GM23338 (cell line): ENCODE results near the gene ADGRG1. TPM values are rescaled to one million over a fixed set of nuclear protein-coding genes. Genes with fewer than 3 reads are reported as not detected.

Experiments used
- ATAC-seq: fragments of 200-7000 bp; cut with Tn5 transposase; 3 replicates; pipeline ENCODE4 v1.9.1; 2020
- DNase-seq: peaks from one replicate; pipeline ENCODE4 v3.0.0-alpha.2; 2015; ENCODE audit warnings: low spot score
- H2AFZ ChIP-seq: fragments of 200-600 bp; sonication (generic); 2 replicates; pipeline ENCODE4 v1.8.0; 2016; ENCODE audit warnings: antibody characterized with exemption, mild to moderate bottlenecking, moderate library complexity
- H3F3A ChIP-seq: fragments of 200-600 bp; sonication (generic); replicated peaks from 2 replicates; pipeline ENCODE4 v1.8.0; 2017; ENCODE audit warnings: antibody characterized with exemption, mixed run types, low read depth
- H3K27ac ChIP-seq: fragments of 200-600 bp; sonication (generic); 2 replicates; pipeline ENCODE4 v1.6.1; 2016; ENCODE audit warnings: low read depth
- H3K27me3 ChIP-seq: fragments of 200-600 bp; sonication (generic); 2 replicates; pipeline ENCODE4 v1.8.0; 2016; ENCODE audit warnings: mild to moderate bottlenecking, mixed run types, moderate library complexity; ENCODE audit not compliant: insufficient read depth
- H3K36me3 ChIP-seq: fragments of 200-600 bp; sonication (generic); 2 replicates; pipeline ENCODE4 v1.8.0; 2016; ENCODE audit warnings: mild to moderate bottlenecking; ENCODE audit not compliant: insufficient read depth
- H3K4me1 ChIP-seq: fragments of 200-600 bp; sonication (generic); 2 replicates; pipeline ENCODE4 v1.8.0; 2016; ENCODE audit warnings: mild to moderate bottlenecking, moderate library complexity; ENCODE audit not compliant: insufficient read depth
- H3K4me2 ChIP-seq: fragments of 200-600 bp; sonication (generic); 2 replicates; pipeline ENCODE4 v1.7.1; 2017; ENCODE audit warnings: mixed run types
- H3K4me3 ChIP-seq: fragments of 200-600 bp; sonication (generic); 2 replicates; pipeline ENCODE4 v1.6.1; 2016; ENCODE audit warnings: mixed run types
- H3K79me2 ChIP-seq: fragments of 200-600 bp; sonication (generic); replicated peaks from 2 replicates; pipeline ENCODE4 v1.8.0; 2017; ENCODE audit warnings: mild to moderate bottlenecking; ENCODE audit not compliant: insufficient read depth
- H3K9me2 ChIP-seq: fragments of 200-600 bp; sonication (generic); 2 replicates; pipeline ENCODE4 v1.8.0; 2017; ENCODE audit not compliant: insufficient read depth
- H4K20me1 ChIP-seq: fragments of 200-600 bp; sonication (generic); replicated peaks from 2 replicates; pipeline ENCODE4 v1.8.0; 2017; ENCODE audit warnings: mild to moderate bottlenecking; ENCODE audit not compliant: insufficient read depth
- H3K27ac Mint-ChIP-seq: 2 replicates; pipeline ENCODE4 v1.8.0; 2020; ENCODE audit warnings: inconsistent platforms, mild to moderate bottlenecking, moderate library complexity, mixed read lengths
- H3K27me3 Mint-ChIP-seq: 3 replicates; pipeline ENCODE4 v1.8.0; 2022; ENCODE audit warnings: low read depth, mild to moderate bottlenecking, moderate library complexity, mixed read lengths, inconsistent platforms; ENCODE audit not compliant: insufficient read depth, poor library complexity
- H3K36me3 Mint-ChIP-seq: 3 replicates; pipeline ENCODE4 v1.8.0; 2021; ENCODE audit warnings: low read depth, mild to moderate bottlenecking, inconsistent platforms, moderate library complexity, mixed read lengths
- H3K4me1 Mint-ChIP-seq: 3 replicates; pipeline ENCODE4 v1.8.0; 2020; ENCODE audit warnings: mild to moderate bottlenecking, inconsistent platforms, mixed read lengths
- H3K4me3 Mint-ChIP-seq: 3 replicates; pipeline ENCODE4 v1.8.0; 2021; ENCODE audit warnings: moderate library complexity, mild to moderate bottlenecking, inconsistent platforms, mixed read lengths
- H3K9me3 Mint-ChIP-seq: 3 replicates; pipeline ENCODE4 v1.8.0; 2020; ENCODE audit warnings: moderate library complexity, mild to moderate bottlenecking, inconsistent platforms, mixed read lengths
- CTCF ChIP-seq, 2 experiments: fragments of 200-600 bp in 1 of 2; sonication (generic) in 1 of 2; conservative IDR thresholded peaks; 2 replicates each; pipeline versions ENCODE4 v1.5.1 to v1.6.1; 2016 to 2017; ENCODE audit warnings: antibody characterized with exemption in 2 of 2, low read depth in 2 of 2, mild to moderate bottlenecking in 2 of 2, moderate library complexity in 1 of 2
- ETS1 ChIP-seq: IDR thresholded peaks from 2 replicates; pipeline ENCODE4 v1.6.1; 2016; ENCODE audit warnings: antibody characterized with exemption
- POLR2AphosphoS5 ChIP-seq: IDR thresholded peaks from 2 replicates; pipeline ENCODE4 v1.6.1; 2016; ENCODE audit warnings: antibody characterized with exemption, low read depth
- polyA plus RNA-seq: library from polyadenylated mRNA; unstranded; fragments of >200 nt; fragmentation: Nextera tagmentation; extraction: Ambion mirVana; gene quantifications from 2 replicates; pipeline ENCODE4 v1.2.1, GENCODE V29; 2016
- total RNA-seq: library from RNA; depleted of rRNA; stranded (reverse); fragments of >200 nt; shearing (Covaris generic); gene quantifications from 2 replicates; pipeline ENCODE4 v1.2.3, GENCODE V29; 2014
- TF ChIP-seq, protein P1 (sequence below): fragments of 250-450 bp; sonication (Bioruptor Pico); IDR thresholded peaks from 2 replicates; pipeline ENCODE4 v1.5.0; 2020; ENCODE audit warnings: mild to moderate bottlenecking, moderate library complexity

The ADGRG1 gene
- total and polyA plus RNA-seq, 2 experiments from 2014 or later: 0.14 to 0.47 TPM

- Mint-ChIP-seq H3K27me3 (peaks cover 10% of the 10 kb centered on the region), H3K36me3 (no peaks in the 10 kb centered on the region), H3K9me3 (no peaks in the 10 kb centered on the region), H3K4me3 (no peak overlapping the region), H3K4me1 (peaks cover 20% of the 10 kb centered on the region), H3K27ac (no peak overlapping the region)
- Histone ChIP-seq H3K79me2 (no peaks in the 10 kb centered on the region), H3K9me2 (no peaks in the 10 kb centered on the region), H2AFZ (no peak overlapping the region), H3K4me3 (no peak overlapping the region), H3K27me3 (no peaks in the 10 kb centered on the region), H4K20me1 (no peaks in the 10 kb centered on the region), H3F3A (no peaks in the 10 kb centered on the region), H3K36me3 (no peaks in the 10 kb centered on the region), H3K27ac (no peak overlapping the region), H3K4me2 (no peak overlapping the region), H3K4me1 (no peaks in the 10 kb centered on the region)
- DNase-seq (no peak), ATAC-seq (no peak)
- TF ChIP-seq, protein P1, sequence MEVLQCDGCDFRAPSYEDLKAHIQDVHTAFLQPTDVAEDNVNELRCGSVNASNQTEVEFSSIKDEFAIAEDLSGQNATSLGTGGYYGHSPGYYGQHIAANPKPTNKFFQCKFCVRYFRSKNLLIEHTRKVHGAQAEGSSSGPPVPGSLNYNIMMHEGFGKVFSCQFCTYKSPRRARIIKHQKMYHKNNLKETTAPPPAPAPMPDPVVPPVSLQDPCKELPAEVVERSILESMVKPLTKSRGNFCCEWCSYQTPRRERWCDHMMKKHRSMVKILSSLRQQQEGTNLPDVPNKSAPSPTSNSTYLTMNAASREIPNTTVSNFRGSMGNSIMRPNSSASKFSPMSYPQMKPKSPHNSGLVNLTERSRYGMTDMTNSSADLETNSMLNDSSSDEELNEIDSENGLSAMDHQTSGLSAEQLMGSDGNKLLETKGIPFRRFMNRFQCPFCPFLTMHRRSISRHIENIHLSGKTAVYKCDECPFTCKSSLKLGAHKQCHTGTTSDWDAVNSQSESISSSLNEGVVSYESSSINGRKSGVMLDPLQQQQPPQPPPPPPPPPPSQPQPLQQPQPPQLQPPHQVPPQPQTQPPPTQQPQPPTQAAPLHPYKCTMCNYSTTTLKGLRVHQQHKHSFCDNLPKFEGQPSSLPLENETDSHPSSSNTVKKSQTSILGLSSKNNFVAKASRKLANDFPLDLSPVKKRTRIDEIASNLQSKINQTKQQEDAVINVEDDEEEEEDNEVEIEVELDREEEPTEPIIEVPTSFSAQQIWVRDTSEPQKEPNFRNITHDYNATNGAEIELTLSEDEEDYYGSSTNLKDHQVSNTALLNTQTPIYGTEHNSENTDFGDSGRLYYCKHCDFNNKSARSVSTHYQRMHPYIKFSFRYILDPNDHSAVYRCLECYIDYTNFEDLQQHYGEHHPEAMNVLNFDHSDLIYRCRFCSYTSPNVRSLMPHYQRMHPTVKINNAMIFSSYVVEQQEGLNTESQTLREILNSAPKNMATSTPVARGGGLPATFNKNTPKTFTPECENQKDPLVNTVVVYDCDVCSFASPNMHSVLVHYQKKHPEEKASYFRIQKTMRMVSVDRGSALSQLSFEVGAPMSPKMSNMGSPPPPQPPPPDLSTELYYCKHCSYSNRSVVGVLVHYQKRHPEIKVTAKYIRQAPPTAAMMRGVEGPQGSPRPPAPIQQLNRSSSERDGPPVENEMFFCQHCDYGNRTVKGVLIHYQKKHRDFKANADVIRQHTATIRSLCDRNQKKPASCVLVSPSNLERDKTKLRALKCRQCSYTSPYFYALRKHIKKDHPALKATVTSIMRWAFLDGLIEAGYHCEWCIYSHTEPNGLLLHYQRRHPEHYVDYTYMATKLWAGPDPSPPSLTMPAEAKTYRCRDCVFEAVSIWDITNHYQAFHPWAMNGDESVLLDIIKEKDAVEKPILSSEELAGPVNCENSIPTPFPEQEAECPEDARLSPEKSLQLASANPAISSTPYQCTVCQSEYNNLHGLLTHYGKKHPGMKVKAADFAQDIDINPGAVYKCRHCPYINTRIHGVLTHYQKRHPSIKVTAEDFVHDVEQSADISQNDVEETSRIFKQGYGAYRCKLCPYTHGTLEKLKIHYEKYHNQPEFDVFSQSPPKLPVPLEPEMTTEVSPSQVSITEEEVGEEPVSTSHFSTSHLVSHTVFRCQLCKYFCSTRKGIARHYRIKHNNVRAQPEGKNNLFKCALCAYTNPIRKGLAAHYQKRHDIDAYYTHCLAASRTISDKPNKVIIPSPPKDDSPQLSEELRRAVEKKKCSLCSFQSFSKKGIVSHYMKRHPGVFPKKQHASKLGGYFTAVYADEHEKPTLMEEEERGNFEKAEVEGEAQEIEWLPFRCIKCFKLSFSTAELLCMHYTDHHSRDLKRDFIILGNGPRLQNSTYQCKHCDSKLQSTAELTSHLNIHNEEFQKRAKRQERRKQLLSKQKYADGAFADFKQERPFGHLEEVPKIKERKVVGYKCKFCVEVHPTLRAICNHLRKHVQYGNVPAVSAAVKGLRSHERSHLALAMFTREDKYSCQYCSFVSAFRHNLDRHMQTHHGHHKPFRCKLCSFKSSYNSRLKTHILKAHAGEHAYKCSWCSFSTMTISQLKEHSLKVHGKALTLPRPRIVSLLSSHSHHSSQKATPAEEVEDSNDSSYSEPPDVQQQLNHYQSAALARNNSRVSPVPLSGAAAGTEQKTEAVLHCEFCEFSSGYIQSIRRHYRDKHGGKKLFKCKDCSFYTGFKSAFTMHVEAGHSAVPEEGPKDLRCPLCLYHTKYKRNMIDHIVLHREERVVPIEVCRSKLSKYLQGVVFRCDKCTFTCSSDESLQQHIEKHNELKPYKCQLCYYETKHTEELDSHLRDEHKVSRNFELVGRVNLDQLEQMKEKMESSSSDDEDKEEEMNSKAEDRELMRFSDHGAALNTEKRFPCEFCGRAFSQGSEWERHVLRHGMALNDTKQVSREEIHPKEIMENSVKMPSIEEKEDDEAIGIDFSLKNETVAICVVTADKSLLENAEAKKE (CRISPR knock-in tag): no peak
- TF ChIP-seq CTCF (conservative IDR thresholded peaks at IDR 0.05; ENCODE audit: low read depth in 2 of 2) (no peak), ETS1 (no peak), POLR2AphosphoS5 (no peak)
These were observed 10.8 kb upstream of the ADGRG1 start for GRCh38 chr16:57617604-57618111.
